Measurements from ENCODE around the gene SEMA3A. TPM values are rescaled to one million over a fixed set of nuclear protein-coding genes. Genes with fewer than 3 reads are reported as not detected.

Gene SEMA3A
- total and polyA plus RNA-seq, 2 of the 13 experiments (the other 11 are each of a cell fraction or from before 2014, with no cell fraction given): 0.29 to 1.2 TPM

GRCh38 chr7:84013616-84014240 is 180.9 kb downstream of the SEMA3A start:
- FAIRE-seq (no peak), DNase-seq (ENCODE audit: low spot score) (no peak), ATAC-seq (no peak)
- H2AFZ ChIP-seq (ENCODE audit: low read length): no peak overlapping the region
- ChIA-PET CTCF (ENCODE audit: low intra/inter-chr PET ratio, low total read pairs) (no interaction called here), POLR2A (no interaction called here)
- no peaks in the 10 kb centered on the region for H4K20me1 ChIP-seq (ENCODE audit: insufficient read depth, low read length)
- no peak overlapping the region for H3K4me3 ChIP-seq (replicated peaks in 1 of 3; ENCODE audit: insufficient read depth in 1 of 3, low read depth in 2 of 3, low read length in 3 of 3)
- no peaks in the 10 kb centered on the region for H3K27me3 ChIP-seq (ENCODE audit: control insufficient read depth in 1 of 2, insufficient read depth in 2 of 2, low read length in 2 of 2)
- H3K4me2 ChIP-seq (ENCODE audit: low read depth, low read length): no peak overlapping the region
- no peaks in the 10 kb centered on the region for H3K36me3 ChIP-seq (replicated peaks in 1 of 2; ENCODE audit: control insufficient read depth in 1 of 2, insufficient read depth in 2 of 2, low read length in 2 of 2)
- in situ Hi-C loops (cut with HindIII; ENCODE audit: extremely low pct_ligation_motif_present, low pct_unique_long_range_greater_than_20kb): no loop called here
- H3K4me1 ChIP-seq (ENCODE audit: insufficient read depth, low read length): 0 out of 2 replicates have a peak, but pooled peaks cover 4% of the 10 kb centered on the region
- H3K9me3 ChIP-seq (ENCODE audit: low read length): no peaks in the 10 kb centered on the region
- no peak overlapping the region for H3K9ac ChIP-seq (ENCODE audit: insufficient read depth, low read depth, low read length)
- no peaks in the 10 kb centered on the region for H3K79me2 ChIP-seq (ENCODE audit: insufficient read depth, low read length)
- no TSS peak for BruUV-seq (replicated peaks)
- no peak overlapping the region for H3K27ac ChIP-seq (ENCODE audit: extremely low read length, insufficient read depth, low read length)
- 80% methylated on average over 6 of the region's 6 CpGs for WGBS (ENCODE audit: low lambda C conversion rate)
- intact Hi-C loops (cut with micrococcal nuclease; ENCODE audit: unreplicated experiment): loop anchor here (5.0 kb wide), 1 partner anchor 79 kb away; no protein-coding TSS in a partner anchor
- TF ChIP-seq ZNF337 (CRISPR knock-in tag; IDR thresholded peaks at IDR 0.05; ENCODE audit: borderline replicate concordance, low read depth) (no peak), ZNF883 (CRISPR knock-in tag; IDR thresholded peaks at IDR 0.05; ENCODE audit: not compliant biosample characterization) (no peak), TFDP2 (CRISPR knock-in tag; IDR thresholded peaks at IDR 0.05) (no peak), CBX2 (IDR thresholded peaks at IDR 0.05; ENCODE audit: low read depth, low read length) (no peak), CBX2 (CRISPR knock-in tag; IDR thresholded peaks at IDR 0.05; ENCODE audit: low read depth) (no peak), HCFC1 (IDR thresholded peaks at IDR 0.05; ENCODE audit: low read depth, low read length) (no peak), MAFG (CRISPR knock-in tag; IDR thresholded peaks at IDR 0.05) (no peak), MXI1 (IDR thresholded peaks at IDR 0.05; ENCODE audit: borderline replicate concordance, low read depth, low read length) (no peak), CEBPB (IDR thresholded peaks at IDR 0.05; ENCODE audit: borderline replicate concordance, low read depth, low read length) (peak; percentile 74), ZFP36L2 (CRISPR knock-in tag; IDR thresholded peaks at IDR 0.05) (no peak), ZNF570 (CRISPR knock-in tag; IDR thresholded peaks at IDR 0.05; ENCODE audit: borderline replicate concordance) (no peak), CEBPG (CRISPR knock-in tag; IDR thresholded peaks at IDR 0.05) (peak; percentile 59), DRAP1 (CRISPR knock-in tag; IDR thresholded peaks at IDR 0.05) (no peak)
